Measurements from ENCODE around the gene PEAK3.

The PEAK3 gene

GRCh38 chr19:2226051-2226839 is 55.7 kb downstream of the PEAK3 start:
- POLR2A ChIA-PET, result interaction anchor here (1.1 kb wide), 1 partner anchor 10 kb away, joined by 3 read pairs; no protein-coding TSS in a partner anchor
- CTCF ChIA-PET, result interaction anchor here (1.3 kb wide), 1 partner anchor 70 kb away, joined by 4 read pairs; no protein-coding TSS in a partner anchor
- DNase-seq (ENCODE audit: low read depth, low spot score), result no peak
- TF ChIP-seq CTCF (IDR thresholded peaks at IDR 0.05; ENCODE audit: insufficient read depth, low read length, missing control alignments), result no peak
- H3K4me3 ChIP-seq (ENCODE audit: low read depth, low read length), result no peak overlapping the region

GRCh38 chr19:2225415-2226050 is 56.4 kb downstream of the PEAK3 start:
- no peak overlapping the region for H3K4me3 ChIP-seq (ENCODE audit: low read depth, low read length)
- ChIA-PET CTCF (interaction anchor here (1.0 to 1.3 kb wide), 3 partner anchors 12 to 70 kb away, joined by 3 to 4 read pairs (median 3); no protein-coding TSS in a partner anchor), POLR2A (interaction anchor here (1.1 kb wide), 1 partner anchor 9 kb away, joined by 3 read pairs; no protein-coding TSS in a partner anchor)
- DNase-seq (ENCODE audit: low read depth, low spot score), result no peak
- no peak for TF ChIP-seq CTCF (IDR thresholded peaks at IDR 0.05; ENCODE audit: insufficient read depth, low read length, missing control alignments)

GRCh38 chr19:2224754-2225349 is 57.1 kb downstream of the PEAK3 start:
- DNase-seq (ENCODE audit: low read depth, low spot score), result no peak
- CTCF ChIA-PET, result interaction anchor here (0.8 to 1.2 kb wide), 3 partner anchors 11 to 69 kb away, joined by 3 read pairs; no protein-coding TSS in a partner anchor
- H3K4me3 ChIP-seq (ENCODE audit: low read depth, low read length), result no peak overlapping the region
- POLR2A ChIA-PET, result no interaction called here
- TF ChIP-seq CTCF (IDR thresholded peaks at IDR 0.05; ENCODE audit: insufficient read depth, low read length, missing control alignments), result no peak
